CD4-positive, alpha-beta T cell treated with Interleukin-1 beta for 1 hour (primary cell): ENCODE results near the gene GDF3.
"Not testable (repeated sequence)": the region's sequence is repeated elsewhere in the genome, so short reads cannot be mapped to it uniquely, and the experiment has no call there.

Experiments
- DNase-seq, 2 donors: peaks; one replicate each; pipeline ENCODE4 v3.0.0-alpha.2; 2020 to 2022

Gene GDF3

GRCh38 chr12:7695566-7696197, at the start of gene GDF3:
GDF3 (minus strand) TSS chr12:7695775; CDS start chr12:7695728, 47 bp downstream.
- no peak for DNase-seq

- DNase-seq = no peak
Observed at GRCh38 chr12:7732993-7733392, 37.4 kb upstream of the GDF3 start.

DNA sequence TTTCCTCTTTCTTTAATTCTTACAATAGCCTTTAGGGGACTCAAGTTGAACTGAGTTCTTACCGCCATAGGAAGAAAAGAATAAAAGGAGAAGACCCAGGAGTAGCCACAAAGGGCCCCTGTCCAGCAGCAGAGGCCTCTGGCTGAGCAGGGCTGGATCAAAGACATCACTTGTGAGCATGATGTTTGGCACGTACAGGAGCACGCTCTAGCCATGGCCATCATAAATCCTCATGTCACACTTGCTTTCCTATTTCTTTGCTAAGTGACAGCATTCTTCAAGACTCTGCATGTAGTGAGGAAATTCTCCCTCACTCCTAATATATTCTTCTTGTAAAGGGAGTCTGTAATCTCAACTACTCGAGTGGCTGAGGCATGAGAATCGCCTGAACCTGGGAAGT, 35.9 kb upstream of the GDF3 start:
- no peak for DNase-seq

GRCh38 chr12:7730984-7731383, 35.4 kb upstream of the GDF3 start:
- DNase-seq = not testable (repeated sequence)

GRCh38 chr12:7729746-7730145, 34.2 kb upstream of the GDF3 start:
- no peak for DNase-seq

DNA sequence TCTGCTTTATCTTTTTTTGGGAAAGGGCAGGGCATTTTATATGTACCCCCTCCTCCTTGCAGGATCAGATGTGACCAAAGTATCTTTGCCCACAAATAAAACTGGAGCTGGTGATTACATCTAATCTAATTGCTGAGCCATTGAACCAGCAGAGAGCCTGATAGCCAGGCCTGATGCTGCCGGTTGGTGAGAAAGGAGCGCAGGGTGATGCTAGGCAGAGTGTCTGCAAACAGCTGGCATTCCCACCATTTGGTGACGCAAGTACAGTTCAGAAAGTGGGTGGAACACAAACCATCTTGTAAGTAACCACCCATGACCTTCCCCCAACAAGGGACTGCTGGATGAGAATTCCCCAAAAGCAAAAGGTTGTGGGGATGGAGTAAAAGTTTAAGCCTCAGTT, 28.4 kb upstream of the GDF3 start:
- no peak for DNase-seq

GRCh38 chr12:7719946-7720730, 24.6 kb upstream of the GDF3 start:
- DNase-seq = no peak

GRCh38 chr12:7716381-7716780, 20.8 kb upstream of the GDF3 start:
- no peak for DNase-seq

- no peak for DNase-seq
Observed at GRCh38 chr12:7712841-7713442, 17.4 kb upstream of the GDF3 start.

GRCh38 chr12:7711133-7711532, 15.6 kb upstream of the GDF3 start, which contains the start of gene DPPA3:
DPPA3 (plus strand) TSS chr12:7711433; CDS start chr12:7711571, 138 bp downstream.
- DNase-seq = no peak

DNA sequence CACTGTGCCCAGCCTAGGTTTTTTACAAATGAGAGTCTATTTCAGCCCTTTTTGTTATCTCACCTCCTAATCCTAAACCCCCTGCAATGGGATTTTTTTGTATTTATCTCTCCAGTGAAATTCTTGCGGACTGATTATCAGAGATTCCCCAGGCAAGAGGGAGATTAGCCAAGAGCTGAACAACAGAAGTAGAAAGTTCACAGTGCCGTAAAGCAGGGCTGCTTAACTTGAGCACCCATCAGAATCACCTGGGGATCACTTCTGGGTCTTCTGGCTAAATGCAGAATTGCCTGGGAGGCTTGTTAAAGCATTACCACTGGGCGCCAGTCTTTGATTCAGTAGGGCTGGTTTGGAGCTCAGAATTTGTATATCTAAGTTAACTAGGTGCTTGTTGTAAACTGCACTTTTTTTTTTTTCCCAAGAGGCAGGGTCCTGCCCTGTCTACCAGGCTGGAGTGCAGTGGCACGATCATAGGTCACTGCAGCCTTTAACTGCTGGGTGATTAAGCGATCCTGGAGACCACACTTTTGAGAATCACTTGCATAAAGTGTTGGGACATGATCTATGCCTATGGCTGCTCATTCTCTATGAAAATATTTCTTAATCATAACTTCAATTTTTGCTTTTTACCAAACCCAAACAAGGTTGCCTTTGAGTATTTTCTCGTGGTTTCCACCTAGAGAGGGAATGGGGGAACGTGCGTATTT, 14.5 kb upstream of the GDF3 start:
- no peak for DNase-seq

DNA sequence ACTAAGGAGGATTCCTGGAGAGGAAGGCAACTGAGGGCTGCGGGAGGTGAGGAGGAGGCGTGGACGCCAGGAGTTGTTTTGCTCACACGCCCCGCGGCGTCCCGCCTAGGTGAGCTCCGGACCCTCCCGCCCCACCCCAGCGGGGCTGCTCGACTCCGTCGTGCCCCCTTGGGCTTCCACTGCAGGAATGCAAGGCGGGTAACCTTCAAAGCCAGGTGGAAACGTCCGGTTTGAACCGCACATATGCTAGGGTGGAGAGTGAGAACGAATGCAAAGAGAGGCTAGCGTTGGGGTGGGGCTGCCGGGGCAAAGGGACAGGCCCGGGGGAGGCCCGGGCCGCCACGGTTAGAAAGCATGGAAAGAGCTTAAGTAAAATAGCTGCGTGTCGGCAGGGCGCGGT, 10.3 kb upstream of the GDF3 start:
- DNase-seq = no peak

- no peak for DNase-seq
Observed at GRCh38 chr12:7695237-7695560, 376 bp downstream of the GDF3 start.

- no peak for DNase-seq
Observed at GRCh38 chr12:7694556-7695236, 879 bp downstream of the GDF3 start.

- DNase-seq = peak in 1 of 2 donors; percentile 7
Observed at GRCh38 chr12:7693793-7694192, 1.8 kb downstream of the GDF3 start.

DNA sequence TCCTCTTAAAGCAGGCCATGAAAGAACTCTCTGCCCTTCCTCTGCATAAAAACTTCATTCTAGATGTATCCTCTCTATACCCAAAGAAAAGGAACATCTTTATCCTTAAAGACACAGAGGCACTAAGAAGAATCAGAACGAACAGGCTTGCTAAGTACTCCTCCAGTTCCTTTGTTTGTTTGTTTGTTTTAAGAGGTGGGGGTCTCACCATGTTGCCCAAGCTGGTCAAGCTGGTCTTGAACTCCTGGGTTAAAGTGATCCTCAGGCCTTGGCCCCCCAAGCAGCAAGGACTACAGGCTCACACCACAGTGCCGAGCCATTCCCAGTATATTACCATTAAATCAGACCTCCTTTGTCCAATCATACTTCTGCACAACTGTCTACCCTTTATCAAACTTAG, 14.0 kb downstream of the GDF3 start:
- DNase-seq = no peak

DNA sequence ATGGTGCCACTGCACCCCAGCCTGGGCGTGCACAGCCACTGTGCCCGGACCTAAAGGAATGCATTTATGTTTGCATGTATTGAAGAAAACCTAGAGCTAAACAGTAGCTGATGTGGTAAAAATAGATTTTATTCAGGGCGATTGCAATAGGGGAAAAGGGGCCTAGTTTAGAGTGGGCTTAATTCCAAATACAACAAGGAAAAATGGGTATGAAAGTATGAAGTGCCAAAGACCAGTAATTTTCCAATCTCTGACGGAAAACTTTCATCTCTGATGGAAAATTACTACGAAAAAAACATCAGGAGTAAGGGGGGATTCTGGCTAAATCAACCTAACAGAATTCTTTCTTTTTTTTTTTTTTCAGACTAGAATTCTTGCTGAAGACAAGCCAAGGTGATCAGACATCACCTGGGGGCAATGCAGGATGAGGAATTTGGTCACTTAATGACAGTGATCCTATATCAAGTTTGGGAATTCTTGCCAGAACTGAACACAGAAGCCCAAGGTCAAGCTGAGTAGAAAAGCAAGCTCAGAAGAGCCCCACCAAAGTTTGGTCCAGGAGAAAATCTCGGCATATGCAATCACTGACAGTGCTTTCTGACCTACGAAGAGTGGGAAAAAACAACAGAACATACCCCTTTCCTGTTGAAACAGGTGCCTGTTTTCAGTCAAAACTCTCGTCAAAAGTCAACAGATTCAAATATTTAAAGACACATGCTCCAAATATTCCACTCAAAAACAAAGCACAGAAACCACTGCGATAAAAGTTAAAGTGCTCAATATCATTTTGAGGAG, 16.1 kb downstream of the GDF3 start:
- no peak for DNase-seq

DNA sequence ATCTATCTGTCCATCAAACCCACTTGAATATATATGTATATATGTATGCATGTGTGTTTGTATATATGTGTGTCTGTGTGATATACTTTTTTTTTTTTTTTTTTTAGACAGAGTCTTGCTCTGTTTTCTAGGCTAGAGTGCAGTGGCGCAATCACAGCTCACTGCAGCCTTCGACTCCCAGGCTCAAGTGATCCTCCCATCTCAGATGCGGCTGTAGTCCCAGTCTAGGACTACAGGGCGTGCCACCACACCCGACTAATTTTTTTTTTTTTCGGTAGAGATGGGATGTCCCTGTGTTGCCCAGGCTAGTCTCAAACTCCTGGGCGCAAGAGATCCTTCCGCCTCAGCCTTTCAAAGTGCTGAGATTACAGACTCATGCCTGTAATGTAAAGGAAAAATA, 16.8 kb downstream of the GDF3 start:
- no peak for DNase-seq

- DNase-seq = peak in 1 of 2 donors; percentile 35
Observed at GRCh38 chr12:7677432-7677888, 18.1 kb downstream of the GDF3 start.

DNA sequence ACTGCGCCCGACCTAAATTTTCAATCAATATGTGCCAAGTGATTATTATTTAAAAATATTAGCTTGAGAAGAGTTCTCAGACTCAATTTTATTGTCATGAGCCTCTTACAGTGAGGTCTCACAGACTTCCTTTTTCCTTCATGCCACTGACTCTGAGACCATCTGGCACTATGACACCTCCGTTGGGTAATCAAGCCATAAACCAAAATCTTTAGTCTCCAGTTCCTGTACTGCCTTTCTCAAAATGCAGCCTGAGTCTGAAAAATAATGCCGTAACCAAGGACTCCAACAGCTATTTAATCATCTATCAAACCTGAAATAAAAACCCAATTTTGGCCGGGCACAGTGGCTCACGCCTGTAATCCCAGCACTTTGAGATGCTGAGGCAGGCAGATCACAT, 20.1 kb downstream of the GDF3 start:
- peak in 1 of 2 donors; percentile 12 for DNase-seq

GRCh38 chr12:7668171-7668570, 27.4 kb downstream of the GDF3 start:
- DNase-seq = no peak

DNA sequence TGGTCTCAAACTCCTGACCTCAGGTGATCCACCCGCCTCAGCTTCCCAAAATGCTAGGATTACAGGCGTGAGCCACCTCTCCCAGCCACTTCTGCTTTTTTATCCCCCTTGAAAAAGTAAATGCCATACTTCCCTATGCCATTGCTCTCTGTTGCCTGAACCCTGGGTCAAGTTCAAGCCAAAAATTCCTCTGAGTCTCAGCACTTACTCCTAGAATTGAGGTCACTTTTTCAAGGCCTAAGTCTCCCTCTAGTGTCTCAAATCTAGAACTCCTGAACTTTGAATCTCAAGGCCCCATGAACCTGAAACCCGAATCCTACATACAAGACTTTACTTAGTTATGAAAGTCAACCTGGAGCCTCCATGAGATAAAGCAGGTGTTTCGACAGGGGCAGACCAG, 28.4 kb downstream of the GDF3 start:
- no peak for DNase-seq
